Large intestine (tissue), 3 donors: ENCODE measurements around the gene CIAO2A. TPM values are rescaled to one million over a fixed set of nuclear protein-coding genes. Genes with fewer than 3 reads are reported as not detected.
"Not testable (repeated sequence)": the region's sequence is repeated elsewhere in the genome, so short reads cannot be mapped to it uniquely, and the experiment has no call there.

ENCODE experiments used
- DNase-seq, 2 donors: peaks; one replicate each; pipeline versions ENCODE4 v3.0.0 to v3.0.0-alpha.2; 2013
- H3K27ac ChIP-seq: one replicate; pipeline ENCODE4 v1.5.1; 2013; ENCODE audit warnings: low read length
- H3K27me3 ChIP-seq: 2 replicates; pipeline ENCODE4 v1.6.1; 2013; ENCODE audit warnings: low read length; ENCODE audit not compliant: control insufficient read depth, insufficient read depth
- H3K36me3 ChIP-seq: 2 replicates; pipeline ENCODE4 v1.6.1; 2013; ENCODE audit warnings: low read length; ENCODE audit not compliant: control insufficient read depth, insufficient read depth
- H3K4me1 ChIP-seq: one replicate; pipeline ENCODE4 v1.6.1; 2013; ENCODE audit warnings: low read length; ENCODE audit not compliant: control insufficient read depth, insufficient read depth
- H3K4me3 ChIP-seq: one replicate; pipeline ENCODE4 v1.5.1; 2013; ENCODE audit warnings: low read length
- H3K9me3 ChIP-seq: one replicate; pipeline ENCODE4 v1.6.1; 2013; ENCODE audit warnings: mild to moderate bottlenecking, low read depth, low read length, moderate library complexity; ENCODE audit not compliant: control insufficient read depth
- WGBS: methylation state at CpG from one replicate; pipeline ENCODE4 v1.1.5; 2013; ENCODE audit warnings: low lambda C conversion rate; ENCODE audit not compliant: insufficient coverage; 5-methylcytosine and 5-hydroxymethylcytosine counted together
- polyA plus RNA-seq: library from polyadenylated mRNA; unstranded; fragments of 120-200 nt; gene quantifications from one replicate; pipeline ENCODE4 v1.2.1, GENCODE V29; 2013

Gene CIAO2A
- polyA plus RNA-seq, 1 donor: 99.9 TPM

- no peak overlapping the region for H3K27ac ChIP-seq
- no peaks in the 10 kb centered on the region for H3K4me1 ChIP-seq
- DNase-seq: no peak
- no peaks in the 10 kb centered on the region for H3K27me3 ChIP-seq
- no CpG with 5 or more reads among the region's 10 CpGs for WGBS
- peaks cover 90% of the 10 kb centered on the region for H3K36me3 ChIP-seq
- H3K9me3 ChIP-seq: no peaks in the 10 kb centered on the region
- H3K4me3 ChIP-seq: no peak overlapping the region
Observed at GRCh38 chr15:64133623-64134344, 40.1 kb upstream of the CIAO2A start.

DNA sequence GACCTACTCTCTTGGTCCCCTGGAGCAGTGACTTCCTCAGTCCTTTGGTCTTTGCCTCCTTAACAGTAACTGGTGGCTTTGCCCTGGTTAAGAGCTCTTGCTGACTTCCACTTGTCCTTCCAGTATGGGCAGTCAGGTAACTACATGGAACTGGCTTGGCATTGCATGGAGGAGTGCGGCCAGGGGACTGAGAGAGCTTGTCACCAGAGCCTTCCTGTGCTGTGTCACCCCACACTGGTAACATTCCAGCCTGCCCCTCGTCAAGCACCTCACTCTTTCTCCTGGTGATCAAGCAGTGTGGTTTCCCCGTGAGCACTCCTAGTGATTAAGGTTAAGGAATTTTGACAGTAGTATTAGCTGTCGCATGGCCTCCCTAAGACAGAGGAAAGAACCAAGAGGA, 38.6 kb upstream of the CIAO2A start:
- DNase-seq: no peak
- Histone ChIP-seq H3K36me3 (peaks cover 87% of the 10 kb centered on the region), H3K27me3 (no peaks in the 10 kb centered on the region)

DNA sequence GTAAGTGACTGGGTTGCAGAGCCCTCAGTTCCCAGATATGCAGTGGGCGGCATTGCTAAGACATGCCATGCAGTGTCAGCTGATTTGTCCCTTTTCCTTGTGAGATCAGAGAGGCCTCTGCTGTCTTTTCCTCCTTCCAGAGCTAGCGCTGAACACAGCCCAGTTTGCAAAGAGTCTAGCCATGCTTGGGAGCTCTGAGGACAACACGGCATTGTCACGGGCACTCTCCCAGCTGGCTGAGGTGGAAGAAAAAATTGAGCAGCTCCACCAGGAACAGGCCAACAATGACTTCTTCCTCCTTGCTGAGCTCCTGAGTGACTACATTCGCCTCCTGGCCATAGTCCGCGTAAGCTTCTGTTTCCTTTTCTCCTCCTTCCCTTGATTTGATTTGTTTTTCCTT, 37.9 kb upstream of the CIAO2A start:
- no peak for DNase-seq

More for the DNA sequence above, 38.6 kb upstream of the CIAO2A start:
- WGBS: no CpG with 5 or more reads among the region's 4 CpGs
- H3K27ac ChIP-seq: no peak overlapping the region
- H3K4me3 ChIP-seq: no peak overlapping the region
- no peaks in the 10 kb centered on the region for H3K4me1 ChIP-seq
- H3K9me3 ChIP-seq: no peaks in the 10 kb centered on the region

DNA sequence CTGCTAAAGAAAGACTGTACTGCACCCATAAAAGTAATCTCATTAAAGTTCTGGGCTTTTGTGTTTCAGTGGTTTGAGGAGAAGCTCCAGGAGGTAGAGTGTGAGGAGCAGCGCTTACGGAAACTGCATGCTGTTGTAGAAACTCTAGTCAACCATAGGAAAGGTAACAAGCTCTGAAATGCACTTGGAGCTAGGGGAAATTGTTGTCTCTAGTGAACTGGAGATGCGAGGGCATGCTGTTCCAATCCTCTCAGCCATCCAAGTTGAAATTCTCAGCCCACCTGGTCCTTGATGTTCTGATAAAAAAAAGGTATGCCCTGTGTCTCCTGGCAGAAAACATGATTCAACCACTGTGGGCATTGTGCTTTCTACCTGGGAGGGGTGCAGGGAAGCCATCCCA, 36.5 kb upstream of the CIAO2A start:
- Histone ChIP-seq H3K4me1 (no peaks in the 10 kb centered on the region), H3K36me3 (peaks cover 84% of the 10 kb centered on the region), H3K9me3 (no peaks in the 10 kb centered on the region), H3K4me3 (no peak overlapping the region), H3K27ac (no peak overlapping the region), H3K27me3 (no peaks in the 10 kb centered on the region)
- no CpG with 5 or more reads among the region's 3 CpGs for WGBS
- no peak for DNase-seq

More for the DNA sequence above, 37.9 kb upstream of the CIAO2A start:
- Histone ChIP-seq H3K9me3 (no peaks in the 10 kb centered on the region), H3K4me1 (no peaks in the 10 kb centered on the region), H3K4me3 (no peak overlapping the region), H3K27ac (no peak overlapping the region), H3K36me3 (peaks cover 86% of the 10 kb centered on the region), H3K27me3 (no peaks in the 10 kb centered on the region)
- WGBS: 100% methylated on average over 2 of the region's 7 CpGs

GRCh38 chr15:64127521-64128270, 34.1 kb upstream of the CIAO2A start:
- no peak overlapping the region for H3K27ac ChIP-seq
- 93% methylated on average over 2 of the region's 6 CpGs for WGBS
- H3K27me3 ChIP-seq: no peaks in the 10 kb centered on the region
- H3K4me3 ChIP-seq: no peak overlapping the region
- peaks cover 79% of the 10 kb centered on the region for H3K36me3 ChIP-seq
- no peaks in the 10 kb centered on the region for H3K9me3 ChIP-seq
- DNase-seq: no peak
- H3K4me1 ChIP-seq: no peaks in the 10 kb centered on the region

DNA sequence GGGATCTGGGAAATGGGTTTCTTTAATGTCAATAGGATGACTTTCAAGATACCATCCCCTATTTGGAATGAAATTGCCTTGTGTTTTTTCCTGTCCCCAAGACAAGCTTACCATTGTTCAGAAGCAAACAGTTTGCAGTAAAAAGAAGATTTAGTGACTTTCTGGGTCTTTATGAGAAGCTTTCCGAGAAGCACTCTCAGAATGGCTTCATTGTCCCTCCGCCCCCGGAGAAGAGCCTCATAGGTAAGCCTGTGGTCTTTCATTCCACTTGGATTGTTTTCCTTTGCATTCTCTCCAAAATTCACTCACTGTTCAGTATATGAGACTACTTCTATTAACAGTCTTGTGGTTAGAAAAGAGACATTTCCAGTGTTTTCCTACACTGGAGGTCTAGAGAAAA, 32.3 kb upstream of the CIAO2A start:
- no peaks in the 10 kb centered on the region for H3K9me3 ChIP-seq
- WGBS: no CpG with 5 or more reads among the region's 3 CpGs
- H3K4me1 ChIP-seq: no peaks in the 10 kb centered on the region
- H3K36me3 ChIP-seq: peaks cover 74% of the 10 kb centered on the region
- H3K27me3 ChIP-seq: no peaks in the 10 kb centered on the region
- DNase-seq: no peak
- no peak overlapping the region for H3K27ac ChIP-seq
- no peak overlapping the region for H3K4me3 ChIP-seq

DNA sequence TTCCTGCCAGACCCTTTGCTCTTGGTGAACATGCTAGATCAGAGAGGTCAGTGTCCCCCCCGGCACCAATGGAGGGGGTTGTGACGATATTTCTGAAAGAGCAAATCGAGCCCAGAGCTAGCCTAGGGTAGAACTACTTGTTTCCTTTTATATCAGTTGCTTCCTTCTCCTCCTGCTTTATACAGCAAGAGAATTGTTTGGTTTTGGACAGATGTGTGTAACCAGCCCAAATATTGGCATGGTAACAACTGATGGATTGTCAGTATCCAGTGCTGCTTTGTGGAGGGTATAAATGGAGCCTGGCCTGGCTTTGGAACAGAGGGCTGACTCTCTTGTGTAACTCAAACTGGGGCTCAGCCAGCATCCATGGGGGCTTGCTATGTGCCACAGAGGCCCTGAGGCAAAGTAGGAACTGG, 29.3 kb upstream of the CIAO2A start:
- no CpG with 5 or more reads among the region's 3 CpGs for WGBS

GRCh38 chr15:64122444-64122843, 28.8 kb upstream of the CIAO2A start:
- Histone ChIP-seq H3K27ac (no peak overlapping the region), H3K4me3 (no peak overlapping the region), H3K9me3 (no peaks in the 10 kb centered on the region), H3K36me3 (peaks cover 72% of the 10 kb centered on the region), H3K27me3 (no peaks in the 10 kb centered on the region), H3K4me1 (peaks cover under 1% of the 10 kb centered on the region)
- no peak for DNase-seq
- no CpG with 5 or more reads among the region's 1 CpG for WGBS

More for the DNA sequence above, 29.3 kb upstream of the CIAO2A start:
- Histone ChIP-seq H3K27ac (no peak overlapping the region), H3K36me3 (peaks cover 75% of the 10 kb centered on the region), H3K4me3 (no peak overlapping the region), H3K9me3 (no peaks in the 10 kb centered on the region), H3K27me3 (no peaks in the 10 kb centered on the region), H3K4me1 (no peaks in the 10 kb centered on the region)
- DNase-seq: no peak

DNA sequence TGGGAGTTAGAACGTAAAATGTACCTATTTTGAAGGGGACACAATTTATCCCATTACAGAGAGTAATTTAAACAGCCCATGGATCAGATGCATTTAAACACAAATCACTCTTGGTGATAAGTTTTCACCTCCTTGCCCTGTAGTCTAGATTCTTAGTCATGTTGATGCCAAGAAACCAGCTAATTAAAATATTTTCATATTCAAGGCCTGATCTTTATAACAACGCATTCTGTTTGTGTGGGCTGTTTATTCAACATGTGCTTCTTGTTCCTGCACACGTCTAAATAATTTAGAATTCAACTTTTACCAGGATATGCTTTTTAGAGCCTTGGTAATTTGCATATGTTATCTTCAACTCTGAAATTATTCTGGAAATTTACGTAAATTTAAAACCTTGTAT, 28.0 kb upstream of the CIAO2A start:
- Histone ChIP-seq H3K4me1 (peaks cover 2% of the 10 kb centered on the region), H3K4me3 (no peak overlapping the region), H3K9me3 (no peaks in the 10 kb centered on the region), H3K36me3 (peaks cover 72% of the 10 kb centered on the region), H3K27ac (no peak overlapping the region), H3K27me3 (no peaks in the 10 kb centered on the region)
- DNase-seq: no peak
- WGBS: 88% methylated on average over 4 of the region's 4 CpGs

GRCh38 chr15:64120322-64120721, 26.7 kb upstream of the CIAO2A start:
- WGBS: no CpG with 5 or more reads among the region's 2 CpGs
- H3K4me1 ChIP-seq, H3K4me3 ChIP-seq, H3K27ac ChIP-seq, H3K9me3 ChIP-seq, DNase-seq, H3K27me3 ChIP-seq: not testable (repeated sequence)
- peaks cover 76% of the 10 kb centered on the region for H3K36me3 ChIP-seq
